Measurements from ENCODE around the gene CEP85L.

CEP85L gene

GRCh38 chr6:118663993-118664985, 12.9 kb upstream of the CEP85L start:
- H3K4me3 ChIP-seq (ENCODE audit: low read length), result peak overlapping the region; percentile 41
- TF ChIP-seq, protein P1, sequence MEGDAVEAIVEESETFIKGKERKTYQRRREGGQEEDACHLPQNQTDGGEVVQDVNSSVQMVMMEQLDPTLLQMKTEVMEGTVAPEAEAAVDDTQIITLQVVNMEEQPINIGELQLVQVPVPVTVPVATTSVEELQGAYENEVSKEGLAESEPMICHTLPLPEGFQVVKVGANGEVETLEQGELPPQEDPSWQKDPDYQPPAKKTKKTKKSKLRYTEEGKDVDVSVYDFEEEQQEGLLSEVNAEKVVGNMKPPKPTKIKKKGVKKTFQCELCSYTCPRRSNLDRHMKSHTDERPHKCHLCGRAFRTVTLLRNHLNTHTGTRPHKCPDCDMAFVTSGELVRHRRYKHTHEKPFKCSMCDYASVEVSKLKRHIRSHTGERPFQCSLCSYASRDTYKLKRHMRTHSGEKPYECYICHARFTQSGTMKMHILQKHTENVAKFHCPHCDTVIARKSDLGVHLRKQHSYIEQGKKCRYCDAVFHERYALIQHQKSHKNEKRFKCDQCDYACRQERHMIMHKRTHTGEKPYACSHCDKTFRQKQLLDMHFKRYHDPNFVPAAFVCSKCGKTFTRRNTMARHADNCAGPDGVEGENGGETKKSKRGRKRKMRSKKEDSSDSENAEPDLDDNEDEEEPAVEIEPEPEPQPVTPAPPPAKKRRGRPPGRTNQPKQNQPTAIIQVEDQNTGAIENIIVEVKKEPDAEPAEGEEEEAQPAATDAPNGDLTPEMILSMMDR (conservative IDR thresholded peaks at IDR 0.05; ENCODE audit: low read length), result no peak
- peak; percentile 23 for DNase-seq (ENCODE audit: low read depth)

DNA sequence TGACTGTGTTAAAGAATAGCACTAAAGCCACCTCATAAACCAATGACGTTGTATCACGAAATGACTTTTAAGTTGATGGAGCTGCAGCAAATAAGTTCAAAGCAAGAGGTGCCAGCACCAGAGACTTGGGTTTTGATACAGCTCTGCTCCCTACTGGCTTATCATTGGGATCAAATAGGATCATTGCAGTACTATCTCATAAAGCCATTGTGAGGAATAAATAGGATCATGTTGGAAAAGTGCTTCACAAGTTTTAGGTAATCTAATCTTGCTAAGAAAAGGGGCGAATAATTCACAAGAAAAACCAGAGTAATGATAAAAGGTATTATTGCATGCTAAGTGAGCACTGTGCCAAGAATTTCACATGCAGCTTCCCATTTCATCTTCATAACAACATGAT, 10.4 kb upstream of the CEP85L start:
- TF ChIP-seq, protein P1 (conservative IDR thresholded peaks at IDR 0.05; ENCODE audit: low read length), result no peak
- H3K4me3 ChIP-seq (ENCODE audit: low read length), result no peak overlapping the region
- DNase-seq (ENCODE audit: low read depth), result no peak

GRCh38 chr6:118660218-118660569, 8.8 kb upstream of the CEP85L start:
- TF ChIP-seq, protein P1 (conservative IDR thresholded peaks at IDR 0.05; ENCODE audit: low read length), result no peak
- no peak overlapping the region for H3K4me3 ChIP-seq (ENCODE audit: low read length)
- DNase-seq (ENCODE audit: low read depth), result no peak

DNA sequence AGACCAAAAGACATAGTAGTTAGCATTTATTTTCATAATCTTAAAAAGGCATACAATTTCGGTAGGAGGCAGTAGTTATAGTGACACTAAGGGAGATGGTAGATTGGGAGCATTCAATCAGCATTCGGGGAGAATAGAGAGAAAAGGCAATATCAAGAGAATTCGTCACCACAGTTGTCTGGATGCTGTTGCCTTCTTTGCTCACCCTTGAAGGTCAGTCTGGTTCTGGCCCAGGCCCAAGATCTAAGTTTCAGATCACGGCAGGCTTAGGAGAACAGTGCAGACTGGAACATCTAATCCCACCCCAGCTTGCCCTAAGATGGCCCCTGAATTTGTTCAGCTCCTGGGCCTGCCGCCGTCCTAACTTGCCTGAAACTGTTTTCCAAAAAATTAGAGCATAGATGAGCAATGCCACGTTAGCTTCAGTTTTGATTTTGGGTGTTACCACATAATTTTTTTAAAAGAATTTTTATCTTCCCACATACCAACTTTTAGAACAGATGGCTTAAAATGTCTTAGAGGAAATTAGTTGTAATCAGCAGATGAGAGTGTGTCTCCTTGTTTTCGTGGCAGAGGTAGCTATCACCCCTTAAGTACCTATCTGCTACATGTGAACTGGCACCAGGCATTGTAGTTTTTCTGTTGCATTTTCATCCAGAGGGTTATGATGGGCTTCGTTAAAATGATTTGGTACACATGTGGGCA, 8.3 kb upstream of the CEP85L start:
- H3K4me3 ChIP-seq (ENCODE audit: low read length), result no peak overlapping the region
- peak; percentile 36 for DNase-seq (ENCODE audit: low read depth)
- TF ChIP-seq, protein P1 (conservative IDR thresholded peaks at IDR 0.05; ENCODE audit: low read length), result no peak

- TF ChIP-seq, protein P1 (conservative IDR thresholded peaks at IDR 0.05; ENCODE audit: low read length), result no peak
- no peak overlapping the region for H3K4me3 ChIP-seq (ENCODE audit: low read length)
- no peak for DNase-seq (ENCODE audit: low read depth)
Measured at GRCh38 chr6:118656847-118657451, 5.6 kb upstream of the CEP85L start.

DNA sequence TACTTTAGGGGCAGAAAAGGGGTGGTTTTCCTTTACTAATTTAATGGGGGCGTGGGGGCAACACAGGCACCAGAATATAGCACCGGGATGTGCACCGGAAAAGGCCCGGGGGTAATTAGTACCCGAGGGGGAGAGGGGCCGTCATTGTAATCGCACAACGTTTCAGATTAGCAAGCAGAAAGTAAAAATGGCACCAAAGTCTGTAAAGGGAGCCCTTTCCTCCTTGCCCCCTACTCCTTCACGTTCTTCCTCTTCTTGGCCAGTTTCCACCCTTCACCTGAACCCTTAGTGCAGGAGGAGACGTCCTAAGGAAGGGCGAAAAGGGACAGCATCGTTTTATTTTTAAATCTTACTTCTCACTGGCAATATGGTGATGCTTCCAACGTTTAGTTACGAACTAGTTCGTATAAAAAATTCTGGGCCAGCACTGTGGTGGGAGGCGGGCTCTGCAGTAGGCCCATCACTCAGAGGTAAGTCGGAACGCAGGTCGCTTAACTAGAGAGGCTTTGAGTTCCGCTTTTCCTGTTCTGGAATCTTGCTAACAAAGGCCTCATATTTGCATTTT, 742 bp upstream of the CEP85L start:
- peak overlapping the region; percentile 80 for H3K4me3 ChIP-seq (ENCODE audit: low read length)
- TF ChIP-seq, protein P1 (conservative IDR thresholded peaks at IDR 0.05; ENCODE audit: low read length), result no peak
- DNase-seq (ENCODE audit: low read depth), result no peak

Measured in AG10803 (cell line).